Subcutaneous abdominal adipose tissue (tissue), 5 donors: ENCODE measurements around the gene SH3YL1.

Experiments used
- H3K27ac ChIP-seq: one replicate; pipeline ENCODE4 v1.7.0; 2013; ENCODE audit warnings: low read depth, mild to moderate bottlenecking, inconsistent platforms, low read length, moderate library complexity
- H3K27me3 ChIP-seq, 5 donors: one replicate each; pipeline ENCODE4 v1.7.0; 2013; ENCODE audit warnings: low read length in 5 of 5, inconsistent platforms in 1 of 5; ENCODE audit not compliant: control insufficient read depth in 5 of 5, insufficient read depth in 4 of 5
- H3K36me3 ChIP-seq, 5 donors: one replicate each; pipeline ENCODE4 v1.7.0; 2013; ENCODE audit warnings: low read length in 5 of 5; ENCODE audit not compliant: control insufficient read depth in 5 of 5, insufficient read depth in 5 of 5
- H3K4me1 ChIP-seq, 5 donors: one replicate each; pipeline ENCODE4 v1.7.0; 2013; ENCODE audit warnings: low read length in 5 of 5, mild to moderate bottlenecking in 3 of 5, moderate library complexity in 1 of 5; ENCODE audit not compliant: control insufficient read depth in 5 of 5, insufficient read depth in 5 of 5
- H3K4me3 ChIP-seq, 5 donors: one replicate each; pipeline ENCODE4 v1.7.0; 2013; ENCODE audit warnings: low read length in 5 of 5, low read depth in 1 of 5
- H3K9ac ChIP-seq, 5 donors: one replicate each; pipeline ENCODE4 v1.7.0; 2013; ENCODE audit warnings: low read length in 5 of 5, mild to moderate bottlenecking in 4 of 5, moderate library complexity in 3 of 5
- H3K9me3 ChIP-seq, 5 donors: one replicate each; pipeline ENCODE4 v1.7.0; 2013; ENCODE audit warnings: low read length in 5 of 5; ENCODE audit not compliant: control insufficient read depth in 5 of 5
- donor health status: healthy.
- donor health status: healthy.
- donor health status: healthy.
- donor health status: healthy.
- donor health status: healthy.

Gene SH3YL1

DNA sequence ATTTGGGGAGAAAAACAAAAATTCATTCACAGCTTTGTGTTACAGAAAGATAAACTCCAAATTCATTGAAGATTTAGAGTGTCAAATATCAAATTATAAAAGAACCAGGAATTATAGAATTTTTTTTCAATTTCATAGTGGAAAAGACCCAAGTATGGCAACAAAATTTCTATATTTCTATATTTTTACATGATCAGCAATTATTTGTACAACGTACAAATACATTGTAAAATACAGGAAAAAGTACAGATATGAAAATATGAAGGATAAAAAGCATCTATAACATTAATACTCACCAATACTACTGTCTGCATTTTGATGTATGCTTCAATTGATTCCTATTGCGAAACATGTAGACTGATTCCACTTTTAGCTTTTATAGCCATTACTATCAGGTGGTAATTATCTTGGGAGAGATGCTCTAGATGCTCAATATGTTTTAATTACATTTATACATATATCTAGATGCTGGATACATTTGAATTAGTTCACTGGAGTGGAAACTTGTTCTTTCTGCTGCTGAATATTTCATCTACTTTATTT is 4.0 kb downstream of the SH3YL1 start:
- no peak overlapping the region for H3K9ac ChIP-seq
- peaks cover 0 to 32% (median 10%) of the 10 kb centered on the region in 5 donors for H3K9me3 ChIP-seq
- H3K4me3 ChIP-seq: no peak overlapping the region
- H3K4me1 ChIP-seq: peaks cover 0 to 11% (median 11%) of the 10 kb centered on the region in 5 donors
- no peak overlapping the region for H3K27ac ChIP-seq
- H3K36me3 ChIP-seq: peaks cover 0 to 5% (median 2%) of the 10 kb centered on the region in 5 donors
- H3K27me3 ChIP-seq: no peaks in the 10 kb centered on the region

GRCh38 chr2:258933-259332 is 4.9 kb downstream of the SH3YL1 start:
- H3K27me3 ChIP-seq: no peaks in the 10 kb centered on the region
- H3K4me3 ChIP-seq: no peak overlapping the region
- peaks cover 0 to 5% (median 2%) of the 10 kb centered on the region in 5 donors for H3K36me3 ChIP-seq
- H3K9me3 ChIP-seq: peaks cover 0 to 32% (median 13%) of the 10 kb centered on the region in 5 donors
- no peak overlapping the region for H3K9ac ChIP-seq
- no peak overlapping the region for H3K27ac ChIP-seq
- H3K4me1 ChIP-seq: peaks cover 0 to 8% (median 7%) of the 10 kb centered on the region in 5 donors

GRCh38 chr2:257842-258241 is 6.0 kb downstream of the SH3YL1 start:
- H3K27ac ChIP-seq: no peak overlapping the region
- H3K4me3 ChIP-seq: no peak overlapping the region
- H3K4me1 ChIP-seq: no peaks in the 10 kb centered on the region
- H3K9me3 ChIP-seq: peaks cover 0 to 32% (median 13%) of the 10 kb centered on the region in 5 donors
- H3K36me3 ChIP-seq: peaks cover 0 to 5% (median 2%) of the 10 kb centered on the region in 5 donors
- H3K9ac ChIP-seq: no peak overlapping the region
- H3K27me3 ChIP-seq: no peaks in the 10 kb centered on the region

- H3K4me1 ChIP-seq: no peaks in the 10 kb centered on the region
- H3K27ac ChIP-seq: no peak overlapping the region
Measured at GRCh38 chr2:257429-257828, 6.4 kb downstream of the SH3YL1 start.

GRCh38 chr2:256094-256493 is 7.7 kb downstream of the SH3YL1 start:
- Histone ChIP-seq H3K36me3 (peaks cover 5 to 14% (median 7%) of the 10 kb centered on the region in 5 donors), H3K4me1 (no peaks in the 10 kb centered on the region), H3K27me3 (no peaks in the 10 kb centered on the region), H3K4me3 (no peak overlapping the region), H3K9ac (no peak overlapping the region), H3K27ac (no peak overlapping the region), H3K9me3 (peaks cover 0 to 32% (median 13%) of the 10 kb centered on the region in 5 donors)

More at GRCh38 chr2:257429-257828, 6.4 kb downstream of the SH3YL1 start:
- Histone ChIP-seq H3K27me3 (no peaks in the 10 kb centered on the region), H3K4me3 (no peak overlapping the region), H3K9me3 (peaks cover 0 to 32% (median 13%) of the 10 kb centered on the region in 5 donors), H3K36me3 (peaks cover 0 to 5% (median 2%) of the 10 kb centered on the region in 5 donors), H3K9ac (no peak overlapping the region)

DNA sequence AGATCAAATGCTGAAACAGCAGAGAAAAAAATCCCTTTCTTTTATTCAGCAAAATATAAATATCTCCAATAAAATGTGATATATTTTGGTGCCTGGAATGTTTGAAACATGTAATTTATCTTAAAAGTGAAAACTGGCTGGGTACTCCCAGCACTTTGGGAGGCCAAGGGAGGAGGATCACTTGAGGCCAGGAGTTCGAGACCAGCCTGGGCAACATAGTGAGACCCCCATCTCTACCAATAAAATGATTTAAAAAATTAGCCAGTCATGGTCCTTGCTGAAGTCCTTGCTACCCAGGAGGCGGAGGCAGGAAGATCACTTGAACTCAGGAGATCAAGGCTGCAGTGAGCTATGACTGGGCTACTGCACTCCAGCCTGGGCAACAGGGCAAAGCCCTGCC is 8.6 kb downstream of the SH3YL1 start:
- no peak overlapping the region for H3K27ac ChIP-seq

GRCh38 chr2:254241-254640 is 9.6 kb downstream of the SH3YL1 start:
- H3K4me1 ChIP-seq: no peaks in the 10 kb centered on the region
- H3K27me3 ChIP-seq: no peaks in the 10 kb centered on the region
- no peak overlapping the region for H3K4me3 ChIP-seq
- peaks cover 0 to 19% (median 13%) of the 10 kb centered on the region in 5 donors for H3K9me3 ChIP-seq
- H3K27ac ChIP-seq: no peak overlapping the region
- peaks cover 6 to 19% (median 12%) of the 10 kb centered on the region in 5 donors for H3K36me3 ChIP-seq
- H3K9ac ChIP-seq: no peak overlapping the region

More for the DNA sequence above, 8.6 kb downstream of the SH3YL1 start:
- H3K4me1 ChIP-seq: no peaks in the 10 kb centered on the region
- no peak overlapping the region for H3K4me3 ChIP-seq
- no peaks in the 10 kb centered on the region for H3K27me3 ChIP-seq
- H3K36me3 ChIP-seq: peaks cover 0 to 12% (median 7%) of the 10 kb centered on the region in 5 donors
- no peak overlapping the region for H3K9ac ChIP-seq
- peaks cover 0 to 23% (median 13%) of the 10 kb centered on the region in 5 donors for H3K9me3 ChIP-seq

DNA sequence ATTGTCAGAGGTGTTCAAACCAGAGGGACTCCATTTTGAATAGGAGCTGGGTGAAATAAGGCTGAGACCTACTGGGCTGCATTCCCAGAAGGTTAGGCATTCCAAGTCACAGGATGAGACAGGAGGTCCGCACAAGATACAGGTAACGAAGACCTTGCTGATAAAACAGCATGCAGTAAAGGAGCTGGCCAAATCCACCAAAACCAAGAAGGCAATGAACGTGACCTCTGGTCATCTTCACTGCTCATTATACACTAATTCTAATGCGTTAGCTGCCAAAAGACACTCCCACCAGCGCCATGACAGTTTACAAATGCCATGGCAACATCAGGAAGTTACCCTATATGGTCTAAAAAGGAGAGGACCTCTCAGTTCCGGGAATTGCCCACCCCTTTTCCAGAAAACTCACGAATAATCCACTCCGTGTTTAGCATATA is 10.6 kb downstream of the SH3YL1 start:
- Histone ChIP-seq H3K4me1 (no peaks in the 10 kb centered on the region), H3K4me3 (no peak overlapping the region), H3K27me3 (no peaks in the 10 kb centered on the region), H3K9me3 (peaks cover 0 to 13% (median 9%) of the 10 kb centered on the region in 5 donors), H3K36me3 (peaks cover 7 to 26% (median 16%) of the 10 kb centered on the region in 5 donors), H3K9ac (no peak overlapping the region), H3K27ac (no peak overlapping the region)

DNA sequence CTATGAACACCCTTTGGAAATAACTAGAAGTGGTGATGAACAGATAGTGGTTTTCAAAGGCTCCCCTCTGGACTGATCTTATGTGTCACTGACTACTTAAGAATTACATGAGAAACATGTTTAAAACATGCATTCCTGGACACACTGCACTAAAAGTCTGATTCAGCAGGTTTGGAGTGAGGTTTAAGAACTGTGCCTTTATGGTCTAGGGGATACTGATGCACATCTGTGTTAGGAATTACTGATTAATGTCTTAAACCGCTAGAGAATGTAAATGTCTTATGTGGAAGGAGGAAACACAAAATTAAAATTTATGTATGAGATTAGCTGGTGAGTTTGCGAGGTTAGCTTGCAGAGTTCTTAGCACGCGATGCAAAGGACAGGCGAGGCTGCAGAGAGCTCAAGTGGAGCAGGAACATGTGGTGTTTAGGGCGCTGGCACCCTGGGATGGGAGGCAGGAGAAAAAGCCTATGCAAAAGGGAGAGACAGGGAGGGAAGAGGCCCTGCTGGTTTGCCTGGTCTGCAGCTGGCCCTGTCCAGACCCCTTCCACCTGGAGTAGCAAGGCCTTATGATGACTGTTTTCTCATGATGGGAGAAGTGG is 11.7 kb downstream of the SH3YL1 start:
- no peak overlapping the region for H3K9ac ChIP-seq
- H3K27ac ChIP-seq: no peak overlapping the region
- H3K4me3 ChIP-seq: no peak overlapping the region
- H3K9me3 ChIP-seq: peaks cover 0 to 4% (median 0%) of the 10 kb centered on the region in 5 donors
- H3K4me1 ChIP-seq: no peaks in the 10 kb centered on the region
- H3K27me3 ChIP-seq: no peaks in the 10 kb centered on the region
- peaks cover 9 to 31% (median 18%) of the 10 kb centered on the region in 5 donors for H3K36me3 ChIP-seq

GRCh38 chr2:249538-250042 is 14.2 kb downstream of the SH3YL1 start:
- no peak overlapping the region for H3K27ac ChIP-seq
- H3K36me3 ChIP-seq: peaks cover 11 to 40% (median 27%) of the 10 kb centered on the region in 5 donors
- no peaks in the 10 kb centered on the region for H3K27me3 ChIP-seq

More at GRCh38 chr2:249538-250042, 14.2 kb downstream of the SH3YL1 start:
- no peaks in the 10 kb centered on the region for H3K4me1 ChIP-seq
- H3K9me3 ChIP-seq: peaks cover 0 to 3% (median 0%) of the 10 kb centered on the region in 5 donors
- no peak overlapping the region for H3K9ac ChIP-seq
- no peak overlapping the region for H3K4me3 ChIP-seq
